ENCODE measurements around the gene FN1.

GRCh38 chr2:215431290-215431689 is 4.6 kb downstream of the FN1 start:
- TF ChIP-seq CTCF (conservative IDR thresholded peaks at IDR 0.05) (no peak), ZFX (IDR thresholded peaks at IDR 0.05) (no peak)

All from C4-2B (cell line).